Mononuclear cell (primary cell): ENCODE data around the gene LEF1. TPM values are rescaled to one million over a fixed set of nuclear protein-coding genes. Genes with fewer than 3 reads are reported as not detected.
A peak's percentile ranks its signal among the peaks of the same experiment; 100 is the strongest.

Source experiments
- H3K27me3 ChIP-seq: 2 replicates; pipeline ENCODE4 v1.6.0; 2011; ENCODE audit warnings: low read length, control low read depth; ENCODE audit not compliant: insufficient read depth
- H3K4me1 ChIP-seq: 2 replicates; pipeline ENCODE4 v1.5.1; 2011; ENCODE audit warnings: mild to moderate bottlenecking, low read length, control low read depth; ENCODE audit not compliant: insufficient read depth
- H3K4me3 ChIP-seq: 2 replicates; pipeline ENCODE4 v1.5.1; 2011; ENCODE audit warnings: mild to moderate bottlenecking, low read length, moderate library complexity
- H3K9me3 ChIP-seq: 2 replicates; pipeline ENCODE4 v1.5.1; 2011; ENCODE audit warnings: low read depth, mild to moderate bottlenecking, control low read depth, low read length
- total RNA-seq: library from RNA; depleted of rRNA; stranded (reverse); fragments of >200 nt; gene quantifications from one replicate; pipeline ENCODE4 v1.2.3, GENCODE V29; 2012

Gene LEF1
- total RNA-seq, 1 donor: 327 TPM

DNA sequence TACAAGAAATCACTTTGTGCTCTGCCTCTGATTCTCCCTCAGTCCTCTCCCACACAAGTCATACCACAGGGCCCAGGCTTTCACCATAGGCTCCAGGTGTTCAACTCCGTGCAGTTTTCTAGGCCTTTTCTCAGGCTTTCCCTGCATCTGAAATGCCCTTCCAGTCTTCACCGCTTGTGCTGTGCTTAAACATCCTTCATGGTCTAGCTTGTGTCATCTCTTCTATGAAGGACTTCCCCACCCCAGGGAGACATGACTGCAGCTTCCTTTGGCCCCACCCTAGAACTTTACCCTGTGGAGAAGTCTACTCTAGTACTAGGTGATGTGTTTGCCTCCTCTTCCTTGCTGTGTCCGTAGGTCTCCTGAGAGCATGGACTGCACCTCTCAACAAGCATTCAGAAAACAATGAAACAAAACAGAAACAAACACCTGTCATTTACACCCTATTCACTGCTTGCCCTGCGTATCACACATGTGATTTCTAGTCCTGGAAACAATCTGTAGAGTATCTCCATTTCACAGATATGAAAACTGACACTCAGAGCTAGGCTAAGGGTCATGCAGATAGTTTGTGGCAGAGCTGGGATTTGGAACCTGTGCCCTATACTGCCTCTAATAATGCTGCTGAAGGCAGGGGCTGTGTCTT is 22.7 kb upstream of the LEF1 start:
- Histone ChIP-seq H3K9me3 (no peaks in the 10 kb centered on the region), H3K4me3 (no peak overlapping the region), H3K4me1 (no peaks in the 10 kb centered on the region), H3K27me3 (no peaks in the 10 kb centered on the region)

DNA sequence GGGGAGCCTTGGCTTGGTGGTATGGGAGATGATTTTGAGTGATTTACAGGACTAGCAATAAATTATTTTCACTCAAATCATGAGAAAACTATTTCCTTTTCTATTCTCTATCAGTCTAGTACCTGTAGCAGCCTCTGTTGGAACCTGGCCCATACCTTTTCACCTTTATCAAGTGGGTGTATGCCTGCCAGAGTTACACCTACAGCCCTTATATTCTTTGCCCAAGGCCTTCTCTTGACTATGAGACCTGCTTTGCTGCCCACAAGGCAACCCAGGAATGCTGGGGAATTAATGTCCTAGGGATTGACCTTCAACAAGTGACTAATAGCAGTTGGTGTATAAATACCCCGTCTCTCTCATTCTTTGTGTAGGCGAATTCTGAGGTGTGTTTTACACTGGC is 20.0 kb upstream of the LEF1 start:
- Histone ChIP-seq H3K4me3 (no peak overlapping the region), H3K27me3 (no peaks in the 10 kb centered on the region)

DNA sequence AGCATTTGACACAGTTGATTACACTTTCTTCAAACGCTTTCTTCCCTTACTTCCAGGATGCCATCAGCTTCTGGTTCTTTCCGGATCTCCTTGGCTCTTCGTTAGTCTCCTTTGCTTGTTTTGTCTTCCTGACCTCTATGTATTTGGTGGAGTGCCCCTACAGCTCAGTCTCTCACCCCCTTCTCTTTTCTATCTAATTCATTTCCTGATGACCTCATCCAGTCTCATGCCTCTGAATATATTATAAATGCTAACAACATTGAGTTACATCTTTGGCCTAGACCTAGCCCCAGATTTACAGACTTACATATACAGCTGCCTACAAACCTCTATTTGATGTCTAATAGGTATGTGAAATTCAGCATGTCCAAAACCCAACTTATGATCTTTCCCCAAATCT is 16.5 kb upstream of the LEF1 start:
- Histone ChIP-seq H3K4me3 (no peak overlapping the region), H3K4me1 (no peaks in the 10 kb centered on the region), H3K27me3 (no peaks in the 10 kb centered on the region), H3K9me3 (no peaks in the 10 kb centered on the region)

More for the DNA sequence above, 20.0 kb upstream of the LEF1 start:
- no peaks in the 10 kb centered on the region for H3K9me3 ChIP-seq
- H3K4me1 ChIP-seq: no peaks in the 10 kb centered on the region

DNA sequence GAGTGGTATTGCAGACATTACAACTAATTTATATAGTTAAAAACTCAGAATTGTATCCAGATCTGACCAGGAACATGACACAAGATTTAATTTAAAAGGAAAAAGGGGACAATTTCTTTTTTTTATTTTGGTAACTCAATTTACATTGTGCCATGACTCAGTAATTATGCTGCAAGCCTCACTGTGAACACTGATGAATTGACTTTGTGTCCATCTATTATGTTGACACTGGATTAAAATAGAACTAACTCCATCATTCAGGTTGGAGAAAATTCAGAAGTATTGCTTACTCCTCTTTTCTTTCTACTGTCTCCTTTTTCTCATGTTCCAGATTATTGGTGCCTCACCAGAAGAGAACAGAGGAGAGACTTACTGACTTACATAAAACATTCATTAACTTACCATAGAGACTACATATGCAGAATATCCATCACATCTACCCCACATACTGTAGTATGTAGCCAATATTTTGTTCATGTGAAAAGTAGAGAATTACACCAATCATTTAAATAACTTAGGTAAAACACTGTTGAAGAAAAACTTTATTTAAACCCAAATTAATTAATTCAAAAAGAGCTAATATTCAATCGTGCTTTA is 15.8 kb upstream of the LEF1 start:
- no peaks in the 10 kb centered on the region for H3K4me1 ChIP-seq
- no peaks in the 10 kb centered on the region for H3K27me3 ChIP-seq
- no peaks in the 10 kb centered on the region for H3K9me3 ChIP-seq
- H3K4me3 ChIP-seq: no peak overlapping the region

DNA sequence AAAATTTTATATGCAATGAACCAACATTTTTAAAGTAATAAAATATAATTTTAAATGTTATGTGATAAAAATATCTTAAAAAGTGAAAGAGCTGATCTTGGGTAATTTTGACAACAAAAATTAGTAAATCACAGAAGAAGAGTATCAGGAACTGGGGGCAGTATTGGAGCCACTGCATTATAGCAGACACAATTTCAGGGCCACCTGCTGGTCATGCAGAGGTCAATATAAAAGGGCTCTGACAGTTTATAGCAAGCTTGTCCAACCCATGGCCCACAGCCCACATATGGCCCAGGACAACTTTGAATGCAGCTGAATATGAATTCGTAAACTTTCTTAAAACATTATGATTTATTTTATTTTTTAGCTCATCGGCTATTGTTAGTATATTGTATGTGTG is 13.0 kb upstream of the LEF1 start:
- Histone ChIP-seq H3K4me3 (no peak overlapping the region), H3K4me1 (no peaks in the 10 kb centered on the region), H3K27me3 (peaks cover 2% of the 10 kb centered on the region), H3K9me3 (no peaks in the 10 kb centered on the region)

DNA sequence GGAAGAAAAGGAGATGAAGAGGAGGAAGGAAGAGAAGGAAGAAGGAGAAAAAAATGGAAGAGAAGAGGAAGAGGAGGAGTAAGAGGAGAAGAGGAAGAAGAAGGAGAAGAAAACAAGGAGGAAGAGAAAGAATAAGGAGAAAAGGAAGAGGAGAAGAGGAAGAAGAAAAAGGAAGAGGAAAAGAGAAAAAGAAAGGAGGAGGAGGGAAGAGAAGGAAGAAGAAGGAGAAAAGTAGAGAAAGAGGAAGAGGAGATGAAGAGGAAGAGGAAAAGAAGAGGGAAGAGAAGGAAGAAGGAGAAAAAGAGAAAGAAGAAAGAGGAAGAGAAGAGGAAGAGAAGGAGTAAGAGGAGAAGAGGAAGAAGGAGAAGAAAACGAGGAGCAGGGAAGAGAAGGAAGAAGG is 11.8 kb upstream of the LEF1 start:
- Histone ChIP-seq H3K4me3 (no peak overlapping the region), H3K4me1 (no peaks in the 10 kb centered on the region), H3K27me3 (peaks cover 2% of the 10 kb centered on the region), H3K9me3 (no peaks in the 10 kb centered on the region)

DNA sequence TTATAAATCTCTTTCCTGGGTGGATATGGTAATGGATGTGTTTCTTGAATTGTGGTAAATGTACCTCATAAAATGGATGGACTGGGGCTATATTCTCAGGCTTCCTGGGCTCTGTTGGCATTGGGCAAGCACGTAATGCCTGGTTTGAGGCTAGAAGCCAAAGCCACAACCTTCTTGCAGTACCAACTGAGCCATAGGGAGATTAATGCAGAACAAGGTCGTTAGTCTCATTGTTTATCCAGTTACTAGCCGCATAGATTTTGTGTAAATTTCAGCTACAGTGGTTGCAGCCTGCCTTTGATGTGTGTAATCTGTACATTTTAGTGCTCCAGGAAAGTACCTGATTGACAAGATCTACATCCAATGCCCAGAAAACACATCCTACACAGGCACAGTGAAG is 7.2 kb upstream of the LEF1 start:
- H3K4me3 ChIP-seq: no peak overlapping the region
- peaks cover 44% of the 10 kb centered on the region for H3K27me3 ChIP-seq
- H3K9me3 ChIP-seq: no peaks in the 10 kb centered on the region
- peaks cover 23% of the 10 kb centered on the region for H3K4me1 ChIP-seq

DNA sequence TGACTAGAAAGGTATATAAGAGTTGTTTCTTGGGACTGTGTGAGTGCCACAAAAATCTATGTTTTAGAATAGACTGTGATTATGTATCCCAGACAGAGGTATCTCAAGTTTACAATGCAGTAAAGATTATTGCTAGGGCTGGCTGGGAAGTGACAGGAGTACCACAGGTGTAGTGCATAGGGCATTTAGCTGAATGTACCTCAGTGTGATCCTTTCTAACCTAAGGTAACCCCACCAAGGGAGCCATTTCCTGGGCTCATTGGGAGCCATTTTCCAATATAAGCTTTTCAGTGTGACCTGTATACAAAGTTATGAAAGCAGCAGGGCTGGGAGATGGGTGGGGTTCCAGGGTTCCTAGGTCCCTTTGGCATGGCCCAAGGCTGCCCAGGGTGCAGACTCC is 6.1 kb upstream of the LEF1 start:
- peaks cover 26% of the 10 kb centered on the region for H3K4me1 ChIP-seq
- H3K27me3 ChIP-seq: peaks cover 55% of the 10 kb centered on the region
- no peak overlapping the region for H3K4me3 ChIP-seq
- no peaks in the 10 kb centered on the region for H3K9me3 ChIP-seq

DNA sequence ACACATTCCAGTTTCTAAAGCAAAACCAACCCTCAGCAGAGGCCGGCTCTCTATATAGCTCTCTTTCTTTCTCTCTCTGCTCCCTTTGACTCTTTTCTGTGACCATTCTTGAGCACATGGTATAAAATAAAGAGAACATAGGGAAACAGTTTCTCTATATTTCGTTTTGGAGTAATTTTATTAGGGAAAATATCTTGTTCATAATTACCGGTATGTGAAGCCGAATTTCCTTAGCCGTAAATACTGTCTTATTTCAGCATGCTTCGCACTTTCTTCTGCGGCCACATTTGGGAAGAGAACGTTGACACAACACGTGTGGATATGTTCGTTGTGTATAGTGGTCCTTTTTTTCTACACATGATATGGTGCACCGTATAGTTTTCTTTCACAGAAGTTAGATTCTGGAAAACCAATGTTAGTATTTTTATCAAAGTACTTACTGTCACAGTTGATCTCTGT is 4.9 kb upstream of the LEF1 start:
- Histone ChIP-seq H3K4me1 (peaks cover 37% of the 10 kb centered on the region), H3K4me3 (peak overlapping the region; percentile 50), H3K27me3 (peaks cover 67% of the 10 kb centered on the region), H3K9me3 (no peaks in the 10 kb centered on the region)

DNA sequence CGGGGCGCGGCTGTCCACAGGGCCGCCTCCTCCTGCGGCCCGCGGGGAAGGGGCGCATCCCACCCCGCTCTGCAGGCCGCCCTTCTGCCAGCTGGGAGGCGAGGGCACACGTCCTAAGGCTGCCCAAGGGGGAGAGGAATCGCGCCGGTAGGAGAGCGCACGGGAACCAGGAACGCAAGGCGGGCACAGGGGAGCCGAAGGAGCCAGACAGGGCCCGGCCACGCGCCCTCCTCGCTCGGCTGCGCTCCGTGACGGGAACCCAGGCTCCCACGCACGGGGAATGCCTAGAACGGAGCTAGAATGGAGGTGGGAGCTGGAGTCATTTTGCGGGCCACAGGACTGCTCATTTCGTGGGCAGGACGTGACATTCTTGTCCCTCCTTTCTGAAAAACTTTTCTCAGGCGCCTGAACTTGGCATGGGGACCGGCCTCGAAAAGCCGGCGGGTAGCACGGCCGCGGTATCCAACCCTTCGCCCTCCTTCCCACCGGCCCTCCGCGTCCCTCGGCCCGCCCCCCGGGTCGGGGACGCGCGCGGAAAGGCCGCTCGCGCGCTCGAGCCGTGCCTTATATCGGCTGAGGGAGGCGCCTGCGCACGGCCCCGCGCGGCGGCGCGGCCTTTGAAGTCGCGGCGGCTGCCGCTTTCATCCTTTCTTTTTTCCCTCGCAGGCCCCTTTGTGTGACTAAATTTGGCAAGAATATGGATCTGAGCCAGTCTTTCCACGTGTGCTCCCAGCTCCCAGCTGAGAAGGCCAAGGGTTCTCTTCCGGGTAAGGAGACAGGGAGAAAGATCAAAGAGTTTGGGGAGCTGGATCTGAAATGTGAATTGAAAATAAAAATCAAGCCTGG is 4.2 kb upstream of the LEF1 start:
- peak overlapping the region; percentile 50 for H3K4me3 ChIP-seq
- H3K27me3 ChIP-seq: peaks cover 74% of the 10 kb centered on the region
- H3K9me3 ChIP-seq: no peaks in the 10 kb centered on the region
- peaks cover 42% of the 10 kb centered on the region for H3K4me1 ChIP-seq

DNA sequence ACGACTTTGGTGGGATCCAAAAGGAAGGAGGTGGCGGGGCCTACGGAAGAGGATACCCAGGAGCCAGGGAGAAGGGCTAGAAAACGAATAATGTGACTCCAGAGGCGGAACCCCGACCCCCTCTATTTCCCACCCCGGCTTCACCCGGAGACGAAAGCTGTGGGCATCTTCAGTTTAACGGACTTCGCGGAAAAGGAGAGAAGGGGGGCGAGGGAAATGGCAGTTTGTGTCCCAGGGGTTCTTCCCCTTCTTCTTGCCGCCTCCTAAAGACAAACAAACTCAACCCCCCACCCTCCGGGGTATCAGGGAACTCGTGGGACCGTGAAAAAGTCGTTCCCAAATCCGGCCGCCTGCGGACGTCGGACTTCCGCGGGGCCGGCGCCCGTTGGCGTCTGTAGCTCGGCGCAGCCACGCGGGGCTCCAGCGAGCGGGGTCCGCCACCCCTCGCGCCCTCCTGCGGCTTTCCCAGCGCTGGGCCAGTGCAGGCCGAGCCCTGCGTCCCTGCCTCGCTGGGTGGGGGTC is 3.6 kb upstream of the LEF1 start:
- Histone ChIP-seq H3K4me3 (peak overlapping the region; percentile 50), H3K27me3 (peaks cover 73% of the 10 kb centered on the region), H3K4me1 (peaks cover 43% of the 10 kb centered on the region), H3K9me3 (no peaks in the 10 kb centered on the region)

DNA sequence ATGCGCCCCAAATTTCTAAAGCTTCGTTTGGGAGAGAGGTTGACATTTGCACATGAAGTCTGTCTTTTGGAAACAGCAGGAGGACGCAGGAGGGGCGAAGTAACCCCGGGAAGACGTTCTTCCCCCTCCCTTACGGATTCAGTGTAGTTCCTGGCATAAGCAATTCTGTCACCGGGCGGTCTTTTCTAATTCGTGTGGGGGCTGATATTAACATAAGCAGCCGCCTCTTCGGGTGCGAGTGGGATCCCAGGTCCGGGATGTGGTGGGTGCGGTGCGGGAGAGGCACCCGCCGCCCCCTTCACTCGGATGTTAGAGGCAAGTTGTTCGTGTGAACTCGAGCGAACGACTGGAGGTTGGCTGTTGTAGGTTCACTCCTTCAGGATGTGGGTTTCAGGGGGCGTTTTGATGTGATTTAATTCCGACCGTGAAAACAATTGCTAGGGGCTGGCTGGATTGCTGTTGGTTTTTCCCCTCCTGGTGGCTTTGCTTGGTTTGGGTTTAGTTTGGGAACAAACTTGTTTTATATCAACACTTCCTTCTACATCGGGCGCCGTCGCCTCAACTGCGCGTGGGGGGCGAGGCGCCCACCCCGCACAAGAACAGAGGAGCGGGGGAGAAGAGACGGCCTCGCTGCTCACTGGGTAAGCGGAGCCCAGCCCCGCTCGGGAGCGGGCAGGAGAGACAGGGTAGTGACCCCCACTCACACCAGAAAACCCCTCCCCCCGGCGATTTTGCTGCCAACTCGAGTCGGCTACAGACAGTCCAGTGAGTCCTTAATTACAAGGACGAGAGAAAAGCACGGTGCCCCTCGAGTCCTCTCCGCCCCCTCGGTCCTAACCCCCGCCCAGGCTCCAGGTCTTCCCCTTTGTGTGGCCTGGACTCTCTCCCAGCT is 2.9 kb upstream of the LEF1 start:
- H3K4me1 ChIP-seq: peaks cover 51% of the 10 kb centered on the region
- peaks cover 76% of the 10 kb centered on the region for H3K27me3 ChIP-seq
- peak overlapping the region; percentile 50 for H3K4me3 ChIP-seq
- H3K9me3 ChIP-seq: no peaks in the 10 kb centered on the region

DNA sequence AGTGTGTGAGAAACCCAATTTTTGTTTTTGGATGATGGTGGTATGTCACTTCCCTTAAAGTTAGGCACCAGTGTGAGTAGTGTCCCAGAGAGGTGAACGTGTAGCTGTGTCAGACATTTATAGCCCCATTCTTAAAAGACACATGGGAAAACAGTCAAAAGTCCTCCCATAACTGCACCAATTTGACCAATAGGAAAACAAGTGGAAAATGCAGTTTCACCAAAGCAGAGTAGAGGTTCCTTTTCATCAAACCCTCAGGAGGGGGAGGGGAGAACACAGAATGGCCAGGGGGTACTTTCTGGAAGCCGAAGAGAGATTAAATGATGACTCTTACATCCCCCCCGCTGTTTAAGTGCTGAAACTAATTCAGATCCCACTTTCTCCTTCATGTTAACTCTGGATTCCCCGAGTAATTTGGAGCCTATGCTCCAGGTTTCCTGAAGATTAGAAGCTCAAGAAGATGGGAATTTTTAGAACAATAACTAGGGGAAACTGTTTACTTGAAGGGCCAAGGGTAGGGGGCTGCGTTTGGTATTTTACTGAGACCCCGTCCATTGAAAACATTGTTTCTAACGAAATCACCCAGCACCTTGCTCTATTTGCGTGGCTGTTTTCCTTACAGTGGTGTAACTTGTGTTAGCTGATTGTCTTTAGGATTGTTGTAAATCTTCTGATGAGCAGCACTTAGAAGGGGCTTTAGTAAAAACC is 2.1 kb upstream of the LEF1 start:
- Histone ChIP-seq H3K9me3 (no peaks in the 10 kb centered on the region), H3K4me1 (peaks cover 55% of the 10 kb centered on the region), H3K4me3 (peak overlapping the region; percentile 50), H3K27me3 (peaks cover 84% of the 10 kb centered on the region)

DNA sequence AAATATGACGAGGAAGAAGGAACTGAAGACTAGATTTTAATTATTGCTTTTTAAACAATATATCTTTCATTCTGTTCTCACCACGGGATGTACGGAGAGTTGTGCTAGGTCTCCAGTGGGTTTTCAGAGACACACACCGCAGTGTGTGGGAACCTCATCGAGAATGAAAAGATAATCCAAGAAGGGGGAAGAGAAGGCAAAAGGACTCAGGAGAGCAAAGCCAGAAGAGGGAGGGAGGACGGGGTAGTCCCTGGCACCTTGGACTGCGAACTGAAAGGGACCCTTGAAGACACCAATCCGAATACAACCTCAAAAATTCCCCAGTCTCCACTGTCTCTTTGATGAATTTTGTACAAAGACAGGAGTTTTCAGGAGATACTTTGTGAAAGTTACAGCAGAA is 932 bp upstream of the LEF1 start:
- Histone ChIP-seq H3K4me1 (peaks cover 55% of the 10 kb centered on the region), H3K4me3 (peak overlapping the region; percentile 61), H3K27me3 (peaks cover 91% of the 10 kb centered on the region), H3K9me3 (no peaks in the 10 kb centered on the region)
